G401 (cell line): ENCODE measurements around the gene BICRA. TPM values are rescaled to one million over a fixed set of nuclear protein-coding genes. Genes with fewer than 3 reads are reported as not detected.
"Not testable (repeated sequence)": the region's sequence is repeated elsewhere in the genome, so short reads cannot be mapped to it uniquely, and the experiment has no call there.

ENCODE experiments used
- DNase-seq: peaks from one replicate; pipeline ENCODE4 v3.0.0-alpha.2; 2015; ENCODE audit warnings: low spot score
- in situ Hi-C: cut with HindIII; loops from 2 replicates; pipeline ENCODE4 v1.10.0; 2016; ENCODE audit warnings: low sequenced_read_pairs, mixed read lengths
- total RNA-seq: library from RNA; depleted of rRNA; stranded (reverse); fragments of >200 nt; shearing (Covaris generic); gene quantifications from 2 replicates; pipeline ENCODE4 v1.2.3, GENCODE V29; 2014

The BICRA gene
- total RNA-seq, 1 experiment from 2014 or later, result 0.10 TPM

DNA sequence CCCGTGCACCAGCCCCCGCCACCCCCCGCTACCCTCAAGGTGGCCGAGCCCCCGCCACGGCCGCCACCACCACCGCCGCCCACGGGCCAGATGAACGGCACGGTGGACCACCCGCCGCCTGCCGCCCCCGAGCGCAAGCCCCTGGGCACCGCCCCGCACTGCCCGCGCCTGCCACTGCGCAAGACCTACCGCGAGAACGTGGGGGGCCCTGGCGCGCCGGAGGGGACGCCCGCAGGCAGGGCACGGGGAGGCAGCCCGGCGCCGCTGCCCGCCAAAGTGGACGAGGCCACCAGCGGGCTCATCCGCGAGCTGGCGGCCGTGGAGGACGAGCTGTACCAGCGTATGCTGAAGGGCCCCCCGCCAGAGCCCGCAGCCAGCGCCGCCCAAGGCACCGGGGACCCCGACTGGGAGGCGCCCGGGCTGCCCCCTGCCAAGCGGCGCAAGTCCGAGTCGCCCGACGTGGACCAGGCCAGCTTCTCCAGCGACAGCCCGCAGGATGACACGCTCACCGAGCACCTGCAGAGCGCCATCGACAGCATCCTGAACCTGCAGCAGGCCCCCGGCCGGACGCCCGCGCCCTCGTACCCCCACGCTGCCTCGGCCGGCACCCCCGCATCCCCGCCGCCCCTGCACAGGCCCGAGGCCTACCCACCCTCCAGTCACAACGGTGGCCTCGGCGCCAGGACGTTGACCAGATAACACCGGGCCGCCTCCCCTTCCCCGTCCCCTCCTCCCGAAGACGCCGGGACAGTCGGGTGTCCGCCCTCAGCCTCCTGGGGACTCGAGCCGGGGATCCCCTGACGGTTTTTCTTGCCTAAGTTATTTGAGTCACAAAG lies 93.0 kb downstream of the BICRA start:
- no peak for DNase-seq
- in situ Hi-C loops, result no loop called here

DNA sequence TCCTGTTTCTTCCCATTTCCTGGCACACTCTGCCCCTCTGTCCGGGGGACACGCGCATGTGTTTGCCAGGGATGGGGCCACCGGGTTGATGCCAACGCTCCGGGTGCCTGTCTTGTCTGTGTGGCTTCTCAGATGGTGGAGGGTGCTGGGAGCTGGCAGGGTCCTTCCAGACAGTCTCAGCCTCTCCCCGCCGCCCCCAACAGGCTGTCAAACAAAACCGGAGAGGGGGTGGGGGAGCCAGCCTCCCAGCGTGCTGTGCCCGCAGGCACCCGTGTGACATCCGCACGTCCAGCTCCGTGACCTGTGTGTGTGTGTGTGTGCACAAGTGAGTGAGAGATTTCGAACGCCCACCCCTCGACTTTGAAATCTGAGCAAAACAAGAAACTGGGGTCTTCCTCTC lies 93.7 kb downstream of the BICRA start:
- in situ Hi-C loops, result no loop called here
- no peak for DNase-seq

DNA sequence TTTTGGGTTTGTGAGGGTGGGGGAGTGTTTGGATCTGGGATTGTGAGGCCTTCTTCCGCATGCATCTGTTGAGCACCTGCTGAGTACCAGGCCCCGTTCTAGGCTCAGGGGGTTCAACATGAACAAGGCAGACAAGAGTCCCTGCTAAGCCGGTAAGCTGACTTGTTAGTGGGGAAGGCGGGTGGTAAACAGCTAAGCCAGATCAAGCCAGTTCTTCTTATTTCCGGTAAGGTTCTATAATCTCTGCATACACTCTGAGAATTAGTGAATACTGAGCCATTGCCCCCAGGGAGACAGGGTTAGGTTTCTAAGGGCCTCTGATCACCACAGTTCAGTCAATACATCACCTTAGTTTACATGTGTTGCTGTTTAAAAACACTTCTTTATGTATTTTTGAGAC lies 94.4 kb downstream of the BICRA start:
- in situ Hi-C loops, result no loop called here
- no peak for DNase-seq

DNA sequence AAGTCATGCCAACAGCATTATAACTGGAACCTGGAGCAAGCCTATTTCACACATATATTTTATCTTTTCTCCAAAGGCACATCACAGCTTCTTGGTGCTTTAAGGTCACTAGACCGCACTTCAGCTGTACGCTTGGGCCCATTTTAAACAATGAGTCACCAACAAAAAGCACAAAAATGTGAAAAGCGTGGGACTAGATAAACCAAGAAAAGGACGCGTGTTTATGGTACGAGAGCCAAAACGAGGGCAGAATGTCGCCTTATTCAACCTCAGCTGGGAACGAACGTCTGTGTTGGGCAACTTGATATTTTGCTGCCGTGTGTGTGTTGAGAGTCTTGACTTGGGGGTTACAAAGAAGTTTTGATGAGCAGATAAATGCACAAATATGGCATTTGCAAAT lies 95.1 kb downstream of the BICRA start:
- no peak for DNase-seq
- in situ Hi-C loops, result no loop called here

DNA sequence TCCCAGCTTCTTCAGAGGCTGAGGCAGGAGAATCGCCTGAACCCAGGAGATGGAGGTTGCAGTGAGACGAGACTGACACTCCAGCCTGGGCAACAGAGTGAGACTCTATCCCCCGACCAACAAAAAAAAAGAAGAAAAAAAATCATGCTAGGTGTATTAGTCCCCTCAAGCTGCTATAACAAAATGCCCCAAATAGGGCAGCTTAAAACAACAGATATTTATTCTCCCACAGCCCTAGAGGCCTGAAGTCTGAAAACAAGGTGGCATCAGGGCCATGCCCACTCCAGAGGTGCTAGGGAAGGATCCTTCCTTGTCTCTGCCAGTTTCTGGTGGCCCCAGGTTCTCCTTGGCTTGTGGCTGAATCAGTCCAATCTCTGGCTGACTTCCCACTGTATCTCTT lies 95.7 kb downstream of the BICRA start:
- DNase-seq, result no peak
- in situ Hi-C loops, result no loop called here

DNA sequence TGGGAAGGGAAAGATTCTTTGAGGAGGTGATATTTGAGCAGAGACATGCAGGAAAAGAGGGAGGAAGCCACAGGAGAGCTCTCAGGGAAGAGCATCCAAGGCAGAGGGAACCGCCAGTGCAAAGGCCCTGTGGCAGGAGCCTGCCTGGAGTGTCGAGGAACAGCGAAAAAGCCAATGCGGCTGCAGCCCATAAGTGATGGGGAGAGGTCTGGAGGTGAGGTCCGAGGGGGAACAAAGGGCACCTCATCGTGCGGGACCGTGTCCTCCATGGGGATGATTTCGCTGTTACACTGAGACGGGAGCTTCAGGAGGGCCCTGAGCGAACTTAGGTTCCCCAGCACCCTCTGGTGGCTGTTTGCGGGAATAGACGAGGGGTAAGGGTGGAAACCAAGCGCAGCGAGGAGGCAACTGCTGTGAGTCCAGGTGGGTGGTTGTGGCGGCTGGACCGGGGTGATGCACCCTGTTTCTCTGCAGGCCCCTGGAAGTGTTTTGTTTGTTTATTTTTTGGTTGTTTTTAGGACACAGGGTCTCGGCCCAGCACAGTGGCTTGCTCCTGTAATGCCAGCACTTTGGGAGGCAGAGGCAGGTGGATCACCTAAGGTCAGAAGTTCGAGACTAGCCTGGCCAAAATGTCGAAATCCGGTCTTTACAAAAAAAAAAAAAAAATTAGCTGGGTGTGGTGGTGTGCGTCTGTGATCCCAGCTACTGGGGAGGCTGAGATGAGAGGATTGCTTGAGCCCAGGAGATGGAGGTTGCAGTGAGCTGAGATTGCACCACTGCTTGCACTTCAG lies 98.4 kb downstream of the BICRA start:
- in situ Hi-C loops, result no loop called here

DNA sequence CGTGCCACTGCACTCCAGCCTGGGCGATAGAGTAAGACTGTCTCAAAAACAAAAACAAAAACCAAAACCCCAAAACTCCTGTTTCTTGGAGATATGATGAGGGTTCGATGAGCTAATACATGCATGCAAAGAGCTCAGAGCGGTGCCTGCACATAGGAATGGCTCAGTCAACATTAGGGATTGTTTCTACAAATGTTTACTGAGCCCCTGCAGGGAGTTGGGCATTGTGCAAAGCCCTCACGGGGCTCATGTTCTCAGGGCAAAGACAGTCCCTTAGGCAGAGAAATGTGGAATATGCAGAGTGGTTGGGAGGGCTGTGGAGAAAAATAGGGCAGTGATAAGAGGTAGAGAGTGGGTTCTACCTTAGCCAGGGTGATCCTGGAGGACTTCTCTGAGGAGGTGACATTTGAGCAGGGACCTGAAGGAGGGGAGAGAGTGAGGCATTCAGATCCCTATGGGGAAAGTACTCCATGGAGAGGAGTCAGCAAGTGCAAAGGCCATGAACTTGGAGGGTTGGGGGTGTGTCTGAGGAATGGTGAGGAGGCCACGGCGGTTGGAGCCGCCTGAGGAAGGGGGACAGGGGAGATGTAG lies 102.8 kb downstream of the BICRA start:
- in situ Hi-C loops, result no loop called here
- DNase-seq, result no peak

More for the DNA sequence above, 98.4 kb downstream of the BICRA start:
- peak; percentile 77 for DNase-seq

DNA sequence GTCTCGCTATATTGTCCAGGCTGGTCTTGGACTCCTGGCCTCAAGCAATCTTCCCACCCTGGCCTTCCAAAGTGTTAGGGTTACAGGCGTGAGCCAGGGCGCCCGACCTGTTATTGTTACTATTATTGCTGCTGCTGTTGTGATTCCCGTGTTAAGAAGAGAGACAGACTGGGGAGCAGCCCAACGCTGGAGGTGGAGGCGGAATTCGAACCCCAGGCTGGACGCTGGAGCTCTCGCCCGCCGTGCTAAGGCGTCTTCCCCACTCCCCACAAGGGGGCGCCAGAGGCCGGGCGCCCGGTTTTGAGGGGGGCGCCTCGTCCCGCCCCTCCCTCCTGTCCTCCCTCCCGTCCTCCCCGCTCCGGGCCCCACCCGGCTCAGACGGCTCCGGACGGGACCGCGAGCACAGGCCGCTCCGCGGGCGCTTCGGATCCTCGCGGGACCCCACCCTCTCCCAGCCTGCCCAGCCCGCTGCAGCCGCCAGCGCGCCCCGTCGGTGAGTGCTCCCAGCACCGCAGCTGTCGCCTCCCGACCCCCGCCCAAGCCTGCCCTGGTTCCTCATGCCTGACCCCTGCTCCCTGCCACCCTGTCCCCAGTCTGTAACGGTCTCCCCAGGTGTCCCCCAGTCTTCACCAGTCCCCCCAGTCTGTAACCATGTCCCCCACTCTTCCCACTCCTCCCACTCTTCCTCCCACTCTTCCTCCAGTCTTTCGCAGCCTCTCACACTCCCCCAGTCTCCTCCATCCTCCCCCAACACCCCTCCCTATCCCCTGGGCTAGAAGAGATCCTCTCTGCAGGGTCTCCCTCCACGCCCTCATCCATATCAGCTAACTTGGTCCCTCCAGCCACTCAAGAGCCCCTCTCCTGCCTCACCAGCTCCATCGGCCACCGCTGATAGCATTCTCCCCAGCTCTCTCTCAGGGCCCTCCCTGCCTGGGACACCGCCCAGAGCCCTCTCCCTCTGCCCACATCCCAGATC lies 104.4 kb downstream of the BICRA start, which contains the start of gene EHD2:
TSS of gene EHD2 (plus strand) at position 377 of the 976 bp plus-strand sequence. CDS start 3,191 bp downstream, outside the sequence.
- in situ Hi-C loops, result no loop called here

DNA sequence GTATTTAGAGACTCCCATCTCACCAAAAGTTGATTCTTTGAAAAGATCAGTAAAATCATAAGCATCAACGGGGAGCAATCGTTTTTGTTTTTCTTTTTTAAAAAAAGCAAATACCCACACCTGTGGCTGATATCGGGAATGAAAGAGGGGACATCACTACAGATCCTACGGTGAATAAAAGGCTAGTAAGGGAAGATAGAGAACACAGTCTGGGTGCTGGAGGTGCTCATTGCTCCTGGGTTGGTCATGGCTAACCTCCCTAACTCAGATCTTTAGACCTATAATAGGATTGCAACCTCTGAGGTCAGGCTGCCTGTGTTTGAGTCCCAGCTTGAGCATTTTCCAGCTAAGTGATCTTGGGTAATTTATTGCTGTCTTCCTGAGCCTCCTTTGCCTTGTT lies 105.4 kb downstream of the BICRA start:
- no peak for DNase-seq
- in situ Hi-C loops, result no loop called here

More for the DNA sequence above, 104.4 kb downstream of the BICRA start, which contains the start of gene EHD2:
- peak; percentile 17 for DNase-seq

DNA sequence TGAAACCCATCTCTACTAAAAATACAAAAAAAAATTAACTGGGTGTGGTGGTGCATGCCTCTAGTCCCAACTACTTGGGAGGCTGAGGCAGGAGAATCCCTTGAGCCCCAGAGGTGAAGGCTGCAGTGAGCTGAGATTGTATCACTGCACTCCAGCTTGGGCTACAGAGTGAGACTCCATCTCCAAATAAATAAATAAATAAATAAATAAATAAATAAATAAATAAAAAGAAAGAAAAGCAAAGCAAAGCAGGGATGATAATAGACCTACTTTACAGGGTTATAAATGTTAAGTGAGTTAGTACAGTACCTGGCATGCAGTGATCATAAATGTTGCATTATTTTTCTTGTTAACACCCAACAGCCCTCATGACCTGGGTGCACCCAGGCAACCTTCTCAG lies 105.9 kb downstream of the BICRA start:
- in situ Hi-C loops, DNase-seq: not testable (repeated sequence)

DNA sequence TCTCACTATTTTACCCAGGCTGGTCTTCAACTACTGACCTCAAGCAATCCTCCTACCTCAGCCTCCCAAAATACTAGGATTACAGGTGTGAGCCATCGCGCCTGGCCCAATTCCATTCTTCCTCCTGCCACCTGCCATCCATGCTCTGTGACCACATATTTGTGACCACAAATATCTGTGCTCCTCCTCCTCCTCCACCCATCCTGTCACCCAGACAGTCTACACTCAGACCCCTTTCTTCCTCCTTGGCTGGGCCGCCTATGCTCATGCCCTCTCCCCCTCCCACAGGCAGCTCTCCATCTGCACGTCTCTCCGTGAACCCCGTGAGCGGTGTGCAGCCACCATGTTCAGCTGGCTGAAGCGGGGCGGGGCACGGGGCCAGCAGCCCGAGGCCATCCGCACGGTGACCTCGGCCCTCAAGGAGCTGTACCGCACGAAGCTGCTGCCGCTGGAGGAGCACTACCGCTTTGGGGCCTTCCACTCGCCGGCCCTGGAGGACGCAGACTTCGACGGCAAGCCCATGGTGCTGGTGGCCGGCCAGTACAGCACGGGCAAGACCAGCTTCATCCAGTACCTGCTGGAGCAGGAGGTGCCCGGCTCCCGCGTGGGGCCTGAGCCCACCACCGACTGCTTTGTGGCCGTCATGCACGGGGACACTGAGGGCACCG lies 107.5 kb downstream of the BICRA start:
- in situ Hi-C loops, result no loop called here
- no peak for DNase-seq

DNA sequence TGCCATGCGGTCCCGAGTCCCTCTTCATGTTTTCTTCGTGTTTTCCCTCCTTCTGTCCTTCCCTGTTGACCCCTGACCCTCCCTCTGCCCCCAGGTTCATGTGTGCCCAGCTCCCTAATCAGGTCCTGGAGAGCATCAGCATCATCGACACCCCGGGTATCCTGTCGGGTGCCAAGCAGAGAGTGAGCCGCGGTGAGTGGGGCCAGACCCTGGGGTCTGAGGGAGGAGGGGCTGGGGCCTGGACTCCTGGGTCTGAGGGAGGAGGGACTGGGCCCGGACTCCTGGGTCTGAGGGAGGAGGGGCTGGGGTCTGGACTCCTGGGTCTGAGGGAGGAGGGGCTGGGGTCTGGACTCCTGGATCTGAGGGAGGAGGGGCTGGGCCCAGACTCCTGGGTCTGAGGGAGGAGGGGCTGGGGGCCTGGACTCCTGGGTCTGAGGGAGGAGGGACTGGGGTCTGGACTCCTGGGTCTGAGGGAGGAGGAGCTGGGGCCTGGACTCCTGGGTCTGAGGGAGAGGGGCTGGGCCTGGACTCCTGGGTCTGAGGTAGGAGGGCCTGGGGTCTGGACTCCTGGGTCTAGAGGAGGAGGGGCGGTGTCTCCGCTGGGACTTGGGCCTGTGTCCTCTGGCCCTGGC lies 109.6 kb downstream of the BICRA start:
- in situ Hi-C loops, result not testable (repeated sequence)

DNA sequence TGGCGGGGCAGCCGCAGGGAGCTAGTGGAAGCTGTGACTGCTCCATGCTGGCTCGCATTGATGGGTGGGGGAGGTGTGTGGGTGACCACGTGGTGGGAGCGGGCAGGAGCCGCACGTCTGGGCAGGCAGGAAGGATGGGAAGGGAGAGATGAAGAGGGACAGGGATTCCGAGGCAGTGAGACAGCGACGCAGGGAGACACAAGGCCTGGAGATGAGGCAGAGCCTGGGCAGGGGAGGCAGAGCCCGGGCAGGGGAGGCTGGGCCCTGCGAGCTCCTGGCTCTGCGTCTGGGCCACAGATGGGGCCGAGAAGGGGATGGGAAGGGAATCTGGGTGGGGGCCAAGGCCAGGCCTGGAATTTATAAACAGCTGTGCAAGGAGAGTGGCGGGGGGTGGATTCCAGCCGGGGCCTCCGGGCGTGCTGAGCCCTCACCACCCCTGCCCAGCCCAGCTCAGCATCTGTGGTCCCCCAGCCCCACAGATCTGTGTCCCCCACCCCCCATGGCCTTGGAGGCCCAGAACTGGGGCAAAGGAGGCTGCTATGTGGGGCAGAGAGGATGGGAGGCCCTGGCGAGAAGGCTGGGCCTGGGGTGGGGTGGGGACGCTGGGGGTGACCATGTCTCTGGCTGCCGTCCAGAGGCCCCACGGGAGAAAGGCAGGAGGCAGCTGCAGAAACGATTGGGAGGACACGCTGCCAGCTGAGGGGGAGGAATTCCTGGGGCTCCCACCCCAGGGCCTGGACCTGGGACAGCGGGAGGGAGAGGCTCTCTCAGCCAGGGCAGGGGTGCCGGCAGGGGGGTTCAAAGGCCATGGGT lies 110.3 kb downstream of the BICRA start:
- in situ Hi-C loops, result no loop called here
- peak; percentile 42 for DNase-seq

More for the DNA sequence above, 109.6 kb downstream of the BICRA start:
- not testable (repeated sequence) for DNase-seq

DNA sequence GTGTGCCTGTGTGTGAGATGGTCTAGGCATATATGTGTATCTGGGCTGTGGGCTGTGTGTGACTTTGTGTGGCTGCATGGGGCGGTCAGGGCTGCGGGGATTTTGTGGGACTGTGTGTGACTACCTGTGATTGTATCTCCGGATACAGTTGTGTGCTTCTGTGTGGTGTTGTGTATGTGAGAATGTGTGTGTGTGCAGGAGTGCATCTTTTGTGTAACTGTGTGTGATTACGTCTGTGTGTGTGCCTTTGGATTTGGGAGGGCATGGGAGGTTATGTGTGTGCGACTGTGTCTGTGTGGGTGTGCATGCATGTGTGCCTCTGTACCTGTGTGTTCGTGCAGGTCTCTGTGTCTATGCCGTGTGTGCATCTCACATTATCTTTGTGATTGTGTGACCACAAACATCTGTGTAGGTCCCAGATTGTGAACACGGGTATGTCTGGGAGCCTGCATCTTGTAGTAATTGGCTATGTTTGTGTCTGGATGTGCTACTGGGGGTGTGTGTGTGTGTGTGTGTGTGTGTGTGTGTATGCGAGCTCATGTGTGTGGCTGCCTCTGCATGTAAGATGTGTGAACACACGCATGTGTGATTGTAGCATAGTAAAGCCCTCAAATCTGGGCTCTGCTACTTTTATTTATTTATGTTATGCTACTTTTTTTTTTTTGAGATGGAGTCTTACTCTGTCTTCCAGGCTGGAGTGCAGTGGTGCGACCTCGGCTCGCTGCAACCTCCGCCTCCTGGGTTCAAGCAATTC lies 111.9 kb downstream of the BICRA start:
- in situ Hi-C loops, result no loop called here

DNA sequence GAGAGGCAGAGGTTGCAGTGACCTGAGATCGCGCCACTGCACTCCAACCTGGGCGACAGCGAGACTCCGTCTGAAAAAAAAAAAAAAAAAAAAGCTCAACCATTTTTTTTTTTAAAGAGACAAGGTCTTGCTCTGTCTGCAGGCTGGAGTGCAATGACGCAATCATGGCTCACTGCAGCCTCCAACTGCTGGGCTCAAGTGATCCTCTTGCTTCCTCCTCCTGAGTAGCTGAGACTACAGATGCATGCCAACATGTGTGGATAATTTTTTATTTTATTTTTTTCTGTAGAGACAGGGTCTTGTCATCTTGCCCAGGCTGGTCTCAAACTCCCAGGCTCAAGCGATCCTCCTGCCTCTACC lies 114.6 kb downstream of the BICRA start:
- in situ Hi-C loops, result no loop called here
- no peak for DNase-seq

More for the DNA sequence above, 111.9 kb downstream of the BICRA start:
- no peak for DNase-seq

DNA sequence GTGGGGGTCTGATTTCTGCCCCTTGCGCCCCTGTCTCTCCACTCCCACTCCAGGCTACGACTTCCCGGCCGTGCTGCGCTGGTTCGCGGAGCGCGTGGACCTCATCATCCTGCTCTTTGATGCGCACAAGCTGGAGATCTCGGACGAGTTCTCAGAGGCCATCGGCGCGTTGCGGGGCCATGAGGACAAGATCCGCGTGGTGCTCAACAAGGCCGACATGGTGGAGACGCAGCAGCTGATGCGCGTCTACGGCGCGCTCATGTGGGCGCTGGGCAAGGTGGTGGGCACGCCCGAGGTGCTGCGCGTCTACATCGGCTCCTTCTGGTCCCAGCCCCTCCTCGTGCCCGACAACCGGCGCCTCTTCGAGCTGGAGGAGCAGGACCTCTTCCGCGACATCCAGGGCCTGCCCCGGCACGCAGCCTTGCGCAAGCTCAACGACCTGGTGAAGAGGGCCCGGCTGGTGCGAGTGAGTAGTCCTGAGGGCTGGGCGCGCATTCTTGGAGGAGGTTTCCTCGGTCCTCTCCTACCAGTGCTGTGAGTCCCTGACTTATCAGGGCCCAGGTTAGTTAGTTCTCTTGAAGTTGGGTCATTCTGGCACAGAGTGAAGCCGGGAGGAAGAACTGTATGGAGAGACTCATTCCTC lies 116.9 kb downstream of the BICRA start:
- no peak for DNase-seq
- in situ Hi-C loops, result no loop called here
